SK-N-MC (cell line): ENCODE measurements around the gene AACS.

ENCODE experiments used
- EZH2 ChIP-seq: fragments of 200-600 bp; sonication (generic); IDR thresholded peaks from one replicate; pipeline ENCODE4 v1.6.1; 2017; ENCODE audit warnings: antibody characterized with exemption
- POLR2AphosphoS5 ChIP-seq: IDR thresholded peaks from 2 replicates; pipeline ENCODE4 v1.6.1; 2012; ENCODE audit warnings: mild to moderate bottlenecking, low read depth, low read length, borderline replicate concordance

DNA sequence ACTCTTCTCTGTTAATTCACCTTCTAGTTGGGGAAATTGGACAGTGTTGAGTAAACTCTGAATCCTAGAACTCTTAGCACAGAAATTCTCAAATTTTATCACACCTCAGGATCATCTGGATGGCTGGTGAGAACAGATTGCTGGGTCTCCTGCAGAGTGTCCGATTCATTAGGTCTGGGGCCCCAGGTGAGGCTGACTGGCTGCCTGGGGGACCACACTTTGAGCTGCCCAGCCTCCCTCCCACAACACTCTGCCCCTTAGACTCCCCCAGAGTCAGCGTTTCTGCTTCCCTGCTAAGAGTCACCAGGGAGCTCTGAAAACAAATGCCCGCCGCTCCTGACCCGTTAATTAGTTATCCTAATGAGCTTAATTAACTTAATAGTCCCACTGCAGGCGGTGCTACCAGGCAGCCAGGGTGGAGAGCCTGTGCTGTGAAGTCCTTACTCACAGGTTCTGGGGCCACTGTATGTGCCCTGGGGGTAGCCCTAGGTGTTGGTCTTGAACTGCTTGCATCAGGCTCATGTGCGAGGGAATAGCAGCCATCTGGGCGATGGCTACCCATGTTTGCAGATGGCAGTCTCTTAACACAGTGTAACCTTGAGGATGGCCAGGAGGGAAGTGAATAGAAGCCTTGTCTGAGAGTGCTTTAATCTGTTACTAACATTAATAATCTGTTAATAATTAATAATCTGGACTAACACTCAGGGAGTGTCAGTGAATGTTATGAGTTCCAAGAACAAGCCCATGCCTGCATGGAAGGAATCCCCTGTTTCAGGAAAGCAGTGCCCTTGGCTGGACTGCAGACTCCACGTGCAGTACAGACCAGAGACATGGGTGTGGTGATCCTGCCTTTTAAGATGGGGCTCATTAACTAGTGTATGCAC lies 35.6 kb downstream of the AACS start:
- no peak for TF ChIP-seq POLR2AphosphoS5
- no peak for TF ChIP-seq EZH2
